Measurements from ENCODE around the gene ZNF512B. TPM values are rescaled to one million over a fixed set of nuclear protein-coding genes. Genes with fewer than 3 reads are reported as not detected.

ZNF512B gene
- total RNA-seq, 4 donors from 2014 or later = 13.4 to 24.8 (median 19.0) TPM

DNA sequence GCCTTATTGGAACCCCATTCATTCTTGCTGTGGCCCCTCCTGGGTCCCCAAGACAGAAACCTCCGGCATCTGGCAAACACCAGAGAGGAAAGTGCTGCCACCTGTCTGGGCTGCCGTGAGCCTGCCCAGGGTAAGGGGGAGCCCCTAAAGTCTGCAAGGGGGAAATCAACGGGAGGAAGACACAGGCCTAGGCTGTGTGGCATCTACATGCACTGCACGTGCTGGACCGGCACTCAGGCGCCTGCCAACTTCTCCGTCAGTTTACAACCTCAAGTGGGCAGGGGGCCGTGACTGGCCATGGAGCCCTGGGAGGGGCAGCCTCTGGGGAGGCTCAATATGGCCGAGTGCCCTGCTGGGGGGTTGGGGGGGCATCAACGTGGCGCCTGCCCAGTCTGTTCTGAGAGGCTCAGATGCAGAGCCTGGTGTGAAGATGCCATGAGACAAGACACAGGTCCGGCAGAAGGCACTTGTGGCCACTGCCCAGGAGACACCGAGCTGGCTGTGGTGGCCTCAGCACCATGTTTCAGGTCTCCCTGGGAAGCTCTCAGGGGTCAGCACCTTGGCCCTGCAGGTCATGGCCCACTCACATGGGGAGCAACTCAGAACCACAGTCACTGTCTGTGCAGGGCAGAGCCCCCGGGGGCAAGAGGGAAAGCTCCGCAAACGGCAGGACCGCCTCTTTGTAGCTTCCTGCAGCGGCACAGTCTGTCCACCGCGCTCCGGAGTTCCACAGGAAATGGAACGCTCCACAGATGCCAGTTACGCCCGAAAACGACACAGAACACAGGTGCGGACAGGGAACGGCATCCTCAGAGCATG is 21.9 kb downstream of the ZNF512B start:
- Histone ChIP-seq H3K4me3 (replicated peaks in 1 of 3) (no peak overlapping the region), H3K27me3 (no peaks in the 10 kb centered on the region), H3K4me1 (peaks cover 32 to 57% of the 10 kb centered on the region in 2 donors), H3K36me3 (peaks cover 23 to 31% of the 10 kb centered on the region in 2 donors), H3K27ac (peak overlapping the region in 2 of 3 donors; percentile 2 to 91), H3K9me3 (no peaks in the 10 kb centered on the region)
- WGBS, 2 donors = 37 to 69% methylated on average over 23 of the region's 27 CpGs
- TF ChIP-seq, protein P1, sequence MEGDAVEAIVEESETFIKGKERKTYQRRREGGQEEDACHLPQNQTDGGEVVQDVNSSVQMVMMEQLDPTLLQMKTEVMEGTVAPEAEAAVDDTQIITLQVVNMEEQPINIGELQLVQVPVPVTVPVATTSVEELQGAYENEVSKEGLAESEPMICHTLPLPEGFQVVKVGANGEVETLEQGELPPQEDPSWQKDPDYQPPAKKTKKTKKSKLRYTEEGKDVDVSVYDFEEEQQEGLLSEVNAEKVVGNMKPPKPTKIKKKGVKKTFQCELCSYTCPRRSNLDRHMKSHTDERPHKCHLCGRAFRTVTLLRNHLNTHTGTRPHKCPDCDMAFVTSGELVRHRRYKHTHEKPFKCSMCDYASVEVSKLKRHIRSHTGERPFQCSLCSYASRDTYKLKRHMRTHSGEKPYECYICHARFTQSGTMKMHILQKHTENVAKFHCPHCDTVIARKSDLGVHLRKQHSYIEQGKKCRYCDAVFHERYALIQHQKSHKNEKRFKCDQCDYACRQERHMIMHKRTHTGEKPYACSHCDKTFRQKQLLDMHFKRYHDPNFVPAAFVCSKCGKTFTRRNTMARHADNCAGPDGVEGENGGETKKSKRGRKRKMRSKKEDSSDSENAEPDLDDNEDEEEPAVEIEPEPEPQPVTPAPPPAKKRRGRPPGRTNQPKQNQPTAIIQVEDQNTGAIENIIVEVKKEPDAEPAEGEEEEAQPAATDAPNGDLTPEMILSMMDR (IDR thresholded peaks at IDR 0.05) = no peak
- no peak for TF ChIP-seq POLR2A (IDR thresholded peaks at IDR 0.05)
- DNase-seq = peak; percentile 37 to 43
- intact Hi-C loops (cut with DNase I) = no loop called here

DNA sequence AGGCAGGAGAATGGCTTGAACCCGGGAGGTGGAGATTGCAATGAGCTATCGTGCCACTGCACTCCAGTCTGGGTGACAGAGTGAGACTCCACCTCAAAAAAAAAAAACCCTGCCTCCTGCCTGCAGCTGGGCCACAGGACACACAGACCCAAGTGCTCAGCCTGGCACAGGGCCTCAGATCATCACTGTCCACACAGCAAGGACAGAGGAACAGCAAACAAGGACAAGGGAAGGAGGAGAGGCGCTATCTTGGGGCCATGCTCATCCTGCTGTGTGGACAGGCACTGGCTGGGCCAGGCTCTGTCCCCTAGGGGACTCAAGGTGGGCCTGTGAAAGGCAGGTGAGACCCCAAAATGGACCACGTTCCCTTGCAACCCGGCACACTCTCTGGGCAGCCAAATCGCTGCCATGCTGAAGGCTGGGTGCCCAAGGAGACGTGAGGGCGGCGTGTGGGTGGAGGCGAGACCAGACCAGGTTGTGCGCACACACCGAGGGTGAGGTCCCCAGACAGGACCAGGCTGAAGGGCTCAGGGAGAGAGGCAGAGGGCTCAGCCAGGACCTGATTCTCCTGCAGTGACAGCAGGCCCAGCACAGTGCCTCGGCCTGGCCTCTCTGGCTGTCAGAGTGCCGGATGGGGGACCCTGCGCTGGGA is 22.6 kb downstream of the ZNF512B start:
- Histone ChIP-seq H3K9me3 (no peaks in the 10 kb centered on the region), H3K4me3 (replicated peaks in 1 of 3) (no peak overlapping the region), H3K36me3 (peaks cover 23 to 36% of the 10 kb centered on the region in 2 donors), H3K27ac (peak overlapping the region in 2 of 3 donors; percentile 2 to 20), H3K27me3 (no peaks in the 10 kb centered on the region), H3K4me1 (peaks cover 32 to 49% of the 10 kb centered on the region in 2 donors)
- no peak for DNase-seq
- TF ChIP-seq POLR2A (IDR thresholded peaks at IDR 0.05) = no peak
- intact Hi-C loops (cut with DNase I) = no loop called here
- WGBS, 2 donors = 86 to 87% methylated on average over 12 to 13 of the region's 15 CpGs

DNA sequence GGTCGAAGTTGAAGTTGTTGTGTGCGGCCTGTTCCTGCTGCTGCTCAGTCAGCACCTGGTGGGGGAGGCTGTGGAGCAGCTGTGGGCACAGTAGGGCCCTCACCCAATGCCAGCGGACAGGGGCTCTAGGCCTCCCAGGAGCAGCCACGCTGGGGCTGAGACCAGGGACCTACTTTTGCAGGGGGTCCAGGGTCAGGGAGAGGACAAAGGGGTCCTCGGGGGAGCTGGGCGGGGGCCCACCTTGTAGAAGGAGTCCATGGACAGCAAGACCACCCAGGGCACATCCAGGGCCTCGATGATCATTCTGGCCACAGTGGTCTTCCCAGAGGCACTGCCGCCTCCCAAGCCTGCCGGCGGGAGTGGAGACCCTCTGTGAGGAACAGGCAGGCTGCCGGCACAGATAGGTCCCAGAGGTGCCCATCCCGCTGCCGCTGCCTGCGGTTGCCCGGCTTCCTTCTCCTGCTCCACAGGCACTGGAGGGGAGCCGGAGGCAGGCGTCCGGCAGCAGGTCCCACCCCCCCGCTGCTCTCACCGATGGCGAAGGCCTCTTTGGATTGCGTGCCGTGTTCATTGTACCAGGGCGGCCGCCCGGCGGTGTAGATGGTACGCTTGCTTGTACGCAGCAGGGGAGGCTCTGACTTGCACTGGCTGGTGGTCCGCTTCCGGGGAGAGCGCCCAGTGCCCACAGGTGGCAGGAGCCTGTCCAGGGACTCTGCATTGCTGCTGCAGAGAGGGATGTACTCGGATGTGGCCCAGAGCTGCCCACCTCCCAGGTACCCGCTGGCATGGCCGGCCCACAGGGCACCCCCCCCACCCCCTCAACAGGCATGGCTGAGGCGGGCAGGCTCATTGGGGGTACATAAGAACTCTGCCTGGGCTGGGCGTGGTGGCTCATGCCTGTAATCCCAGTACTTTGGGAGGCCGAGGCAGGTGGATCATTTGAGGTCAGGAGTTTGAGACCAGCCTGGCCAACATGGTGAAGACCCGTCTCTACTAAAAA is 23.5 kb downstream of the ZNF512B start:
- DNase-seq = no peak
- H3K27ac ChIP-seq = no peak overlapping the region
- WGBS, 2 donors = 96 to 97% methylated on average over 17 to 26 of the region's 39 CpGs
- no peaks in the 10 kb centered on the region for H3K9me3 ChIP-seq
- peaks cover 23 to 37% of the 10 kb centered on the region in 2 donors for H3K36me3 ChIP-seq
- intact Hi-C loops (cut with DNase I) = no loop called here
- H3K27me3 ChIP-seq = no peaks in the 10 kb centered on the region
- no peak overlapping the region for H3K4me3 ChIP-seq (replicated peaks in 1 of 3)
- H3K4me1 ChIP-seq = peaks cover 26 to 40% of the 10 kb centered on the region in 2 donors
- TF ChIP-seq POLR2A (IDR thresholded peaks at IDR 0.05) = no peak
- TF ChIP-seq, protein P1 (IDR thresholded peaks at IDR 0.05) = no peak

DNA sequence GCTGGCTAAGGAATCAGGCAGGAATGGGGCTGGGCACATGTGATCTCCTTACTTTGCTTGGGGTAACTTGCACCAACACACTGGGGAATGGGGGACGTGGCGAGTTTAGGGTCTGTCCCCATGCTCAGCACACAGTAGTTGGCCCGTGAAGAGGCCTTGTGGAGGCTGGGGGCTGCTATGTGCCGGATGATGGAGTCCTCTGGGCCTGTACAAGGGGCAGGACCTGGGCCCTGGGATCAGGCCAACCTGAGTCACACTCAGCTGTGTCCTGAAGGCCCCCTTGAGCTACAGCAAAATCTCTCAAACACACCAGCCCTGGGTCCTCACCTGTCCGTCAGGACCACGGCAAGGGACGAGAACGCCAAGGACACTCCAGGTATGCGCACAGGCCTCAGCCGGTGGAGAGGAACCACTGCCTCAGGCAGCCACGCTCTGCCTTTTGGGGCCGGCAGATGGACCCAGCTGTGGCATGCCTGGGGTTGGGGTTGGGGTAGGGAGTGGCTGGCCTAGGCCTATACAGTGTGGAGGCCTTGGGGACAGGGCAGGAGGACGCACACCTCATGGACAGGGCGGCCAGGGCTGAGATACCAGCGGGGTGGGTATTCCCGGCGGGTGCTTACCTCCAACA is 24.6 kb downstream of the ZNF512B start:
- intact Hi-C loops (cut with DNase I) = no loop called here
- Histone ChIP-seq H3K4me3 (replicated peaks in 1 of 3) (no peak overlapping the region), H3K4me1 (peaks cover 16 to 30% of the 10 kb centered on the region in 2 donors), H3K9me3 (no peaks in the 10 kb centered on the region), H3K27me3 (no peaks in the 10 kb centered on the region), H3K36me3 (peaks cover 33 to 48% of the 10 kb centered on the region in 2 donors), H3K27ac (no peak overlapping the region)
- WGBS, 2 donors = 87 to 92% methylated on average over 4 to 17 of the region's 17 CpGs
- DNase-seq = no peak
- no peak for TF ChIP-seq POLR2A (IDR thresholded peaks at IDR 0.05)
- TF ChIP-seq, protein P1 (IDR thresholded peaks at IDR 0.05) = no peak
